AG04449 (cell line): ENCODE measurements around the gene SLC30A2.

Source experiments
- CTCF ChIA-PET: fragments of 350-600 bp; formaldehyde crosslinking; extraction: SDS; loops from one replicate; lab custom pipeline; 2021; ENCODE audit warnings: antibody characterized with exemption; lab: Yijun Ruan, JAX
- POLR2A ChIA-PET: fragments of 400-600, 350-600 bp; formaldehyde crosslinking; extraction: SDS; loops from one replicate; lab custom pipeline; 2020; ENCODE audit warnings: antibody characterized with exemption, inconsistent platforms; lab: Yijun Ruan, JAX
- DNase-seq: peaks from one replicate; pipeline ENCODE4 v3.0.0-alpha.2; 2010; ENCODE audit warnings: low read depth, low spot score
- H3K4me3 ChIP-seq: 2 replicates; pipeline ENCODE4 v1.5.1; 2011; ENCODE audit warnings: low read depth, mild to moderate bottlenecking, control low read depth, low read length
- TF ChIP-seq, protein P1 (sequence below): IDR thresholded peaks from one replicate; pipeline ENCODE4 v1.5.1; 2011; ENCODE audit warnings: mild to moderate bottlenecking, moderate library complexity, low read length, control low read depth, inconsistent platforms; ENCODE audit not compliant: insufficient read depth; ENCODE audit errors: missing control alignments

The SLC30A2 gene

GRCh38 chr1:26016258-26016952, 29.5 kb downstream of the SLC30A2 start:
- ChIA-PET CTCF (interaction anchor here (0.7 to 2.9 kb wide), 5 partner anchors 13 to 121 kb away, joined by 3 to 22 read pairs (median 8); partner anchors contain the start of gene PAFAH2), POLR2A (no interaction called here)
- no peak overlapping the region for H3K4me3 ChIP-seq
- TF ChIP-seq, protein P1, sequence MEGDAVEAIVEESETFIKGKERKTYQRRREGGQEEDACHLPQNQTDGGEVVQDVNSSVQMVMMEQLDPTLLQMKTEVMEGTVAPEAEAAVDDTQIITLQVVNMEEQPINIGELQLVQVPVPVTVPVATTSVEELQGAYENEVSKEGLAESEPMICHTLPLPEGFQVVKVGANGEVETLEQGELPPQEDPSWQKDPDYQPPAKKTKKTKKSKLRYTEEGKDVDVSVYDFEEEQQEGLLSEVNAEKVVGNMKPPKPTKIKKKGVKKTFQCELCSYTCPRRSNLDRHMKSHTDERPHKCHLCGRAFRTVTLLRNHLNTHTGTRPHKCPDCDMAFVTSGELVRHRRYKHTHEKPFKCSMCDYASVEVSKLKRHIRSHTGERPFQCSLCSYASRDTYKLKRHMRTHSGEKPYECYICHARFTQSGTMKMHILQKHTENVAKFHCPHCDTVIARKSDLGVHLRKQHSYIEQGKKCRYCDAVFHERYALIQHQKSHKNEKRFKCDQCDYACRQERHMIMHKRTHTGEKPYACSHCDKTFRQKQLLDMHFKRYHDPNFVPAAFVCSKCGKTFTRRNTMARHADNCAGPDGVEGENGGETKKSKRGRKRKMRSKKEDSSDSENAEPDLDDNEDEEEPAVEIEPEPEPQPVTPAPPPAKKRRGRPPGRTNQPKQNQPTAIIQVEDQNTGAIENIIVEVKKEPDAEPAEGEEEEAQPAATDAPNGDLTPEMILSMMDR = no peak
- DNase-seq = no peak

DNA sequence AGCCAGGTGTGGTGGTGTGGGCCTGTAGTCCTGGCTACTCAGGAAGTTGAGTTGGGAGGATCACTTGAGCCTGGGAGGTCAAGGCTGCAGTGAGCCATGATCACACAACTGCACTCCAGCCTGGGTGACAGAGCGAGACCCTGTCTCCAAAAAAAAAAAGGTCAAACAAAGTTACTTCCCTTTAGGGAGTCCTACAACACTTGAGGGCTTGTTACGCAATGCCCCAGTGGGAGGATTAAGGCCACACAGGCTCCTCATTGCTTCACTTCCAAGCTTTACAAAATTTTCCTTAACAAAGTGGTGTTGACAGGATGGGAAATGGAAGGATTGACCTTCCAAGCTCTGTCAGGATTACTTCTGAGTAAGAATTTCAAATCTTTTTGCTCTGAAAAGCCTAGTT, 30.6 kb downstream of the SLC30A2 start:
- DNase-seq = no peak
- ChIA-PET POLR2A (no interaction called here), CTCF (interaction anchor here (1.7 to 2.9 kb wide), 2 partner anchors 12 to 120 kb away, joined by 6 to 22 read pairs; no protein-coding TSS in a partner anchor)
- H3K4me3 ChIP-seq = no peak overlapping the region
- TF ChIP-seq, protein P1 = no peak

- DNase-seq = no peak
- no peak overlapping the region for H3K4me3 ChIP-seq
- TF ChIP-seq, protein P1 = no peak
- ChIA-PET POLR2A (no interaction called here), CTCF (interaction anchor here (1.7 kb wide), 1 partner anchor 119 kb away, joined by 6 read pairs; no protein-coding TSS in a partner anchor)
Measured at GRCh38 chr1:26014179-26014578, 31.7 kb downstream of the SLC30A2 start.

DNA sequence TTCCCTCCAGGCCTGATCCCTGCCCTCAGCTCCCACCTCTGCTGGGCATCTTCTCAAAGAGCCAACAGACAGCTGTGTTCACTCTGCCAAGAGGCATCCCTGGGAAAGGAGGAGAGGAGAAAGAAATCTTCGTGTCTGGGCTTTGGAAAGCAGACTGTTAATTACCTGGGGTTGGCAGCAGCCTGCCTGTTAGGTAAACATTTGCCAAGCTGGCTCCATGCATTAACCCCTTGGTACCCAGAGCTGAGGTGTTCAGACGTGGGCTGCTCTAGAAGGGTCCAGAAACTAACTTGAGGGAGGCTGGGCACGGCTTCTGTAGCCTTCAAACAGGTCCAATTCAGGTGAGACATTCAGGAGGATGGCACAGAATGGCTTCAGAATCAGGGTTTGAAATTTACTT, 33.1 kb downstream of the SLC30A2 start:
- H3K4me3 ChIP-seq = no peak overlapping the region
- POLR2A ChIA-PET = no interaction called here
- CTCF ChIA-PET = interaction anchor here (1.2 kb wide), 2 partner anchors 13 to 15 kb away, joined by 4 to 6 read pairs; partner anchors contain the start of gene PAFAH2
- TF ChIP-seq, protein P1 = no peak
- DNase-seq = no peak

DNA sequence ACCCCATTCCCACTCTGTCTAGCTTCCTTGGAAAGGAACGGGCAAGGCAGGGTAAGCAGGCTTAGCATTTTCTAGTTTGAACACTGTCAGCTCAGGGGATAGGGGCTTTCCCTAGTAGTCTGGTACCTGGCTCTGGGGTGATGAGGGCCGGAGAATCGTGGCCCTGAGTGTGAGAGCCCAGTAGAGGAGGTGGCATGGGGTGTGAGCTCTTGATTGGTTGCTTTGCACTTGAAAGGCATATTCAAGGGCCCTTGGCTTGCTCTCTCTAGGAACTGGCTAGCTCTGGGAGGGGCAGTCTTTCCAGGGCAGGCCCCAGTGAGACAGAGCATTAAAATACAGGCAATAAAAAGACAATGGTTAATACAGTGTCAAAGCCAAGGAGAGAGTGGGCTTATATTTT, 35.1 kb downstream of the SLC30A2 start:
- ChIA-PET CTCF (interaction anchor here (0.6 to 3.5 kb wide), 5 partner anchors 11 to 1028 kb away, joined by 3 to 24 read pairs (median 4); no protein-coding TSS in a partner anchor), POLR2A (interaction anchor here (1.3 kb wide), 1 partner anchor 9 kb away, joined by 5 read pairs; no protein-coding TSS in a partner anchor)
- no peak overlapping the region for H3K4me3 ChIP-seq
- TF ChIP-seq, protein P1 = no peak
- DNase-seq = no peak

- H3K4me3 ChIP-seq = no peak overlapping the region
- TF ChIP-seq, protein P1 = peak; percentile 11
- no peak for DNase-seq
- ChIA-PET POLR2A (interaction anchor here (1.3 kb wide), 1 partner anchor 10 kb away, joined by 5 read pairs; no protein-coding TSS in a partner anchor), CTCF (interaction anchor here (1.1 to 3.5 kb wide), 5 partner anchors 10 to 135 kb away, joined by 3 to 24 read pairs (median 5); partner anchors contain the start of gene PAFAH2)
Measured at GRCh38 chr1:26009796-26010447, 36.0 kb downstream of the SLC30A2 start.
